HFF-Myc (cell line): Measurements from ENCODE around the gene TM4SF4.

Source experiments
- DNase-seq: peaks from one replicate; pipeline ENCODE4 v3.0.0-alpha.2; 2011; ENCODE audit warnings: low read depth; ENCODE audit errors: extremely low read depth
- H3K4me3 ChIP-seq: replicated peaks from 2 replicates; pipeline ENCODE4 v1.5.1; 2011; ENCODE audit warnings: low read depth, mild to moderate bottlenecking, control low read depth, low read length
- TF ChIP-seq, protein P1 (sequence below): IDR thresholded peaks from 2 replicates; pipeline ENCODE4 v1.5.1; 2012; ENCODE audit warnings: mild to moderate bottlenecking, low read depth, low read length, control low read depth; ENCODE audit errors: missing control alignments

Gene TM4SF4

DNA sequence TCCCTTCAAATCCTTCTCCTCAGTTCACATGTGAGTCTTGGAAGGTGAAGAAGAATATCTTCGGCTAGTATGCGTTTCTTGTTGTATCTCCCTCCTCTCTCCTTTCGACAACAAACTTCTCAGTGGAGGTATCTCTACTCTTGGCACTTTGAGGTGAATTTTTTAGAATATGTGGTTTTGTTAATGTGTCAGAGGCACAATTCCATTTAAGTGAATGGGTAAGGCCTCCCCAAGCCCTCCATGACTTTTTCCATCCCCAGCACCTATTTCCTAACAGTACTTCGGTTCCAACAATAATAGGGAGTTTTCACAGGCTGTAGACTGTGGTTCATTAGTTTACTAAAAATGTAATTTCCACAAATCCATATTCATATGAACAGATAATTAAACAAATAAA lies 74.2 kb downstream of the TM4SF4 start:
- TF ChIP-seq, protein P1, sequence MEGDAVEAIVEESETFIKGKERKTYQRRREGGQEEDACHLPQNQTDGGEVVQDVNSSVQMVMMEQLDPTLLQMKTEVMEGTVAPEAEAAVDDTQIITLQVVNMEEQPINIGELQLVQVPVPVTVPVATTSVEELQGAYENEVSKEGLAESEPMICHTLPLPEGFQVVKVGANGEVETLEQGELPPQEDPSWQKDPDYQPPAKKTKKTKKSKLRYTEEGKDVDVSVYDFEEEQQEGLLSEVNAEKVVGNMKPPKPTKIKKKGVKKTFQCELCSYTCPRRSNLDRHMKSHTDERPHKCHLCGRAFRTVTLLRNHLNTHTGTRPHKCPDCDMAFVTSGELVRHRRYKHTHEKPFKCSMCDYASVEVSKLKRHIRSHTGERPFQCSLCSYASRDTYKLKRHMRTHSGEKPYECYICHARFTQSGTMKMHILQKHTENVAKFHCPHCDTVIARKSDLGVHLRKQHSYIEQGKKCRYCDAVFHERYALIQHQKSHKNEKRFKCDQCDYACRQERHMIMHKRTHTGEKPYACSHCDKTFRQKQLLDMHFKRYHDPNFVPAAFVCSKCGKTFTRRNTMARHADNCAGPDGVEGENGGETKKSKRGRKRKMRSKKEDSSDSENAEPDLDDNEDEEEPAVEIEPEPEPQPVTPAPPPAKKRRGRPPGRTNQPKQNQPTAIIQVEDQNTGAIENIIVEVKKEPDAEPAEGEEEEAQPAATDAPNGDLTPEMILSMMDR: no peak
- no peak for DNase-seq
- H3K4me3 ChIP-seq: no peak overlapping the region

DNA sequence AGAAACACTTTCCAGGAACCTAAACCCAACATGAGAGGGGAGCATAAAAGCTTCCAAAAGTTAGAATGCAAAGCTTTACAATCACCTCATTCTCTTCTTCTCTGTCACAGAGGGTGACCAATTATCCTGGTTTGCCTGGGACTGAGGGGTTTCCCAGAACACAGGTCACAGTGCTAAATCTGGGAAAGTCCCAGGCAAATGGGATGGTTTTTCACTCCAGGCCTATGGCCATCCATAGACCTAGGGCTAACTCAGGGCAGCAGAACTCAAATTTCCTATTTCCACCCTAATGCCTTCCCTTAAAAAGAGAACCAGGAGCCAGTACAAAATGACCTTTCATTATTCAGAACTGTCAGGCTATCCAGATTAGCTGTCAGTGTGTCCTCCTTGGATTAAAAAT lies 77.0 kb downstream of the TM4SF4 start:
- TF ChIP-seq, protein P1: no peak
- DNase-seq: no peak

DNA sequence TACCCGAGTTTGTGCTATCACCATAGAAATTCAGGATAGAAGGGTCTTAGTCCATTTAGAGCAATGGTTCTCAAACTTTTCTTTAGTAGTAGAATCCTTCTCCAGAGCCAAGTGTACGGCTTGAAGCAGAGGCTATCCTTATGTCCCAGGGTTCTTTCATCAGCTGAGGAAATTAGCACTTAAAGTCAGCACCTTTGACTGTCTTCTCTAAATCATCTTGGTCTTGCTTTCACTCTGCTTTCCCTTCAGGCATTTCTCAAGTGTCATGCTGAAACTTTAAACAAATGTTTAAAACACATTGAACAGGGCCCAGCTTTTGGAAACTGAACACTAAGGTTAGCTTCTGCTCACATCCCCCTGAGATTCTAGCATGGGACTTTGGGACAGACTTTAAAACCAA lies 78.2 kb downstream of the TM4SF4 start:
- H3K4me3 ChIP-seq: no peak overlapping the region
- no peak for DNase-seq
- TF ChIP-seq, protein P1: no peak

More for the DNA sequence above, 77.0 kb downstream of the TM4SF4 start:
- H3K4me3 ChIP-seq: no peak overlapping the region
